Stimulated activated CD4-positive, alpha-beta T cell treated with anti-CD3 and anti-CD28 coated beads, Interleukin-4, amount 100 ng/mL, for 1 hour (primary cell): Measurements from ENCODE around the gene CHST10.

Experiments
- DNase-seq: peaks from one replicate; pipeline ENCODE4 v3.0.0-alpha.2; 2020

Gene CHST10

GRCh38 chr2:100413571-100413970 lies 3.9 kb downstream of the CHST10 start:
- no peak for DNase-seq

- DNase-seq, result no peak
Measured at GRCh38 chr2:100412881-100413321, 4.6 kb downstream of the CHST10 start.

GRCh38 chr2:100412466-100412865 lies 5.0 kb downstream of the CHST10 start:
- DNase-seq, result no peak

- no peak for DNase-seq
Measured at GRCh38 chr2:100411841-100412292, 5.6 kb downstream of the CHST10 start.

- no peak for DNase-seq
Measured at GRCh38 chr2:100409975-100410647, 7.4 kb downstream of the CHST10 start.

GRCh38 chr2:100409461-100409860 lies 8.0 kb downstream of the CHST10 start:
- no peak for DNase-seq

GRCh38 chr2:100408941-100409340 lies 8.5 kb downstream of the CHST10 start:
- no peak for DNase-seq

- no peak for DNase-seq
Measured at GRCh38 chr2:100408104-100408503, 9.4 kb downstream of the CHST10 start.

- no peak for DNase-seq
Measured at GRCh38 chr2:100407563-100407962, 9.9 kb downstream of the CHST10 start.

GRCh38 chr2:100407073-100407472 lies 10.4 kb downstream of the CHST10 start:
- DNase-seq, result no peak

GRCh38 chr2:100406120-100406508 lies 11.4 kb downstream of the CHST10 start:
- DNase-seq, result no peak

- no peak for DNase-seq
Measured at GRCh38 chr2:100405403-100406119, 11.9 kb downstream of the CHST10 start.

- DNase-seq, result no peak
Measured at GRCh38 chr2:100404411-100404810, 13.1 kb downstream of the CHST10 start.

- DNase-seq, result no peak
Measured at GRCh38 chr2:100403722-100404121, 13.7 kb downstream of the CHST10 start.

GRCh38 chr2:100401268-100401667 lies 16.2 kb downstream of the CHST10 start:
- no peak for DNase-seq

- no peak for DNase-seq
Measured at GRCh38 chr2:100399714-100400113, 17.8 kb downstream of the CHST10 start.

- no peak for DNase-seq
Measured at GRCh38 chr2:100397976-100398375, 19.5 kb downstream of the CHST10 start.

GRCh38 chr2:100397118-100397860 lies 20.2 kb downstream of the CHST10 start:
- no peak for DNase-seq

- DNase-seq, result no peak
Measured at GRCh38 chr2:100396483-100396882, 21.0 kb downstream of the CHST10 start.

- DNase-seq, result no peak
Measured at GRCh38 chr2:100395532-100396350, 21.7 kb downstream of the CHST10 start.

GRCh38 chr2:100394111-100394641 lies 23.3 kb downstream of the CHST10 start:
- no peak for DNase-seq

GRCh38 chr2:100393362-100393761 lies 24.1 kb downstream of the CHST10 start:
- no peak for DNase-seq

- no peak for DNase-seq
Measured at GRCh38 chr2:100392715-100393114, 24.8 kb downstream of the CHST10 start.
